Measurements from ENCODE around the gene VRTN.

DNA sequence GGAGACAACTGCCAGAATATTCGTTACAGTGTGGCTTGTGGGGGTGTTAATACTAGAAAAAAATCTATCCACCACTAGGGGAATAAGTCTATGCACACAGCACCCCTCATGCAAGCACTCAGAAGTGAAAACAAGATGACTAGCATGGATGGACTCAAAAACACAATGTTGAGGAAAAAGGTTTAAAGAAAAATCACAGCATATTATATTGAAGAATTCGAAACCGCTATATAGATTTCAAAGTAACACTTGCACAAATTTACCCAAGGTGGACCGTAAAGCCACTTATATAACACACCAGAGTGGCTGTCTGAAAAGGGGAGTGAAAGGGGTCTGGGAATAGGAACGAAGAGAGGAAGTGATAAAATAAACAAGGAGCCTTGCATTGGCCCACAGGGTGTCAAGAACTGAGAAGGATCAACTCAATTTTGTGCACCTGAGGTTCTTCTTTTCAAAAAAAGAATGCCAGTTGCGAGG lies 46.1 kb upstream of the VRTN start:
- peak; percentile 37 to 64 (median 49) for TF ChIP-seq CTCF (IDR thresholded peaks at IDR 0.05)
- peak in 1 of 2 donors; percentile 1 for TF ChIP-seq POLR2A (IDR thresholded peaks at IDR 0.05)
